Anterior cingulate cortex (tissue), 58 donors: ENCODE measurements around the gene HYAL1.
A peak's percentile ranks its signal among the peaks of the same experiment; 100 is the strongest.

Source experiments
- DNase-seq, 58 donors: peaks; one replicate each; lab custom pipeline; 2025; lab: John Stamatoyannopoulos, UW

The HYAL1 gene, protein sequence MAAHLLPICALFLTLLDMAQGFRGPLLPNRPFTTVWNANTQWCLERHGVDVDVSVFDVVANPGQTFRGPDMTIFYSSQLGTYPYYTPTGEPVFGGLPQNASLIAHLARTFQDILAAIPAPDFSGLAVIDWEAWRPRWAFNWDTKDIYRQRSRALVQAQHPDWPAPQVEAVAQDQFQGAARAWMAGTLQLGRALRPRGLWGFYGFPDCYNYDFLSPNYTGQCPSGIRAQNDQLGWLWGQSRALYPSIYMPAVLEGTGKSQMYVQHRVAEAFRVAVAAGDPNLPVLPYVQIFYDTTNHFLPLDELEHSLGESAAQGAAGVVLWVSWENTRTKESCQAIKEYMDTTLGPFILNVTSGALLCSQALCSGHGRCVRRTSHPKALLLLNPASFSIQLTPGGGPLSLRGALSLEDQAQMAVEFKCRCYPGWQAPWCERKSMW

DNA sequence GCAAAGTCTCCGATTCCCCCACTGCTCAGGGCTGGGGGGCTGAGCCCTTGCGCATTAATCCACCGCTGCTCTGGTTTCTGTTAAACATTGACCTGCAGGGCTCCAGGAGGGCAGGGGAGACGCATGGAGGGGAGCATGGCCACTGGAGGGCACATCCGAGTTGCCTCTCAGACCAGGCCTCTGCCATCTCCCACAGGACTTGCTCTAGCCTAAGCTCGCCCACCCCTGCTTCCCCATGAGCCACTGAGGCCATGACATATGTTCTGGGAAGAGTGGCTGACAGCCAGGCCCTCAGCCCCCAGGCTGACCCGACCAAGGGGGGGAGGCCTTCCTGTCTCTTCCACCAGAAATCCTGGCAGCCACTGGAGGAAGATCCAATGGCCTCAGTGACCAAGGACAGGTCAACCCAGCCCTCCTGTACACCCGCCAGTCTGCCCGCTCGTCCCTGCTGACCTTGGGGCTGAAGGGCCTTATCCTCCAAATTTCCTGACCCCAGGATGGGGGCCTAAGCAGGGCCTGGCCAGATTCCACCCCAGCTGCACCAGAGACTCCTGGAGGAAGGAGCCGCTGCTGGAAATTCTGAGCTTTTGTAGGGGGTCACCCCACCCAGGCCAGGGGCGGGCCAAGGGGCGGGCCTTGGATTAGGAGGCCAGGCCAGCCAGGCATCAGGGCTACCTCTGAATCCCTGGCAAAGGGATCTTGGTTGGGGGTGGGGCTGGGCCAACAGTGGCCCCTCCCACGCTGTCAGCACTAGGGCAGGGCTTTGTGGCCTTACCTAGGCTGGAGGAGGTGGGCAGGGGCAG, at the start of gene HYAL1:
TSS of gene HYAL1 (minus strand) at position 562 of the 803 bp plus-strand sequence. CDS start 618 bp downstream, outside the sequence.
- no peak for DNase-seq

DNA sequence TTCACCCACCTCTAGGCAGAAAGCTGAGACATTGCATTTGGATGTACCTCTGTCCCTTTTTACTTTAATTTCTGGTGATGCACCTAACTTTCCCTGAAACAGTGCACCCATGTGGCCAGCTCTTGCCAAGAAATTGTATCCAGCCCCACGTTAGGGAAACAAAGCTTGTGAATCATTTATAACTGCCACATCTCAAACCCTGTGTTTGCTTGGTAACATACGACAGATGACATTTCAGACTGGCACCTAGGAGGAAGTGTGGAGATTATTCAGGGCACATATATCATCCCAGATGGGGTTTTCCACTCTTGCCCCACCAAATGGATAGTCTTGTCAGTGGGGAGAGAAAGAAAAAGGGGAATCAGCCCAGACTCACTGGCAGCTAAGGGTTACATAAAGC, 49.4 kb upstream of the HYAL1 start:
- no peak for DNase-seq

DNA sequence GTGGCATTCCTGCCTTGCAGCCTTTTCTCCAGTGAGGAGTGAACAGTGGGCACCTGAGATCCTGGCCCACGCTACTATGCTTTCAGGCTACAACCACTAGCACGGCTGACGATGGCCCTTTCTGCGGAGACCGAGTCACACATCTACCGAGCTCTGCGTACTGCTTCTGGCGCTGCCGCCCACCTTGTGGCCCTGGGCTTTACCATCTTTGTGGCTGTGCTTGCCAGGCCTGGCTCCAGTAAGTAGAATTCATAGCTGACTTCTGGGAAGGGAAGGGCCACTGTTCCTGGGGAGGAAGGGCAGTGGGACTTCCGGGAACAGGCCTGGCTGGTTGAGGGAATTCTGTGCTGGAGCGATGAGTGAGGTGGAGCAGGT, 47.9 kb upstream of the HYAL1 start:
- DNase-seq = peak in 1 of 58 donors; percentile 39

DNA sequence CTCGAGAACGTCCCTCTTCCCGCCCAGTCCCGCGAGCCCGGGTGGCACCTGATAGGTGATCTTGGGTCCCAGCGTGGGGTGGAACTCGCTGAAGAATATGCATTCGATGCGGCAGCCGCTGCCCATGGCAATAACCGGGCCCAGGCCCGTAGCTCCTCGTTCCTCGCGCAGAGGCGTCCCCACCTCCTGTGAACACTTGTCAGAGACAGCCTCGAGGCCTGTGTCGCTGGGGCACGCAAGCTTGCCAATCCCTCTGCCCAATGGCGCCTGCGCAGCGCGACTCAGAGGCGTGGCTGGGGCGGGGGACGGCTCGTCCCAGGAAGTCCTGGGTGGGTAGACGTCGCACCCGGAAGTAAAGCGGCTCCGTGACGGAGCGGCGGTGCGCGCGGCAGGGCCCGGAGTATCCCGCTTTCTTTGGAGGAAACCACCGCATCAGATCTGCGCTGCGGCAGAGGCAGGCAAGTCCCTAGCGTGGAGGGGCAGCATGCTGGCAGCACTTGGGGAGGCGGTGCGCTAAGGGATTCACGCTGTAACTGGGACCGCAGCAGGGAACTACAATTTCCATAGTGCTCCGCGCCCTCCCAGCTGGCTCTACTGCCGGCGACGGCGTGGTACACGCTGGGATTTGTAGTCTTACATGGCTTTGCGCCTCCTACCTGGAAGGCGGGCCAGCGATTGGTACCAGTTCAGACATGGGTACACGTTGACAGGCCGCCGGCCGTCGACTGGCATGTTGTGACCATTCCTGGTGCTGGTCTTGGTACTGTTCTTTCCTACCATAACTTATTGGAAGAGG, 47.4 kb upstream of the HYAL1 start, which contains the start of the genes CYB561D2 and NPRL2:
TSS of gene CYB561D2 (plus strand) at position 336 of the 796 bp plus-strand sequence. CDS start 572 bp downstream, outside the sequence.
TSS of gene NPRL2 (minus strand) at position 249 of the 796 bp plus-strand sequence. CDS start at position 126, 123 bp downstream.
- DNase-seq = peak; percentile 89 to 99 (median 97)

DNA sequence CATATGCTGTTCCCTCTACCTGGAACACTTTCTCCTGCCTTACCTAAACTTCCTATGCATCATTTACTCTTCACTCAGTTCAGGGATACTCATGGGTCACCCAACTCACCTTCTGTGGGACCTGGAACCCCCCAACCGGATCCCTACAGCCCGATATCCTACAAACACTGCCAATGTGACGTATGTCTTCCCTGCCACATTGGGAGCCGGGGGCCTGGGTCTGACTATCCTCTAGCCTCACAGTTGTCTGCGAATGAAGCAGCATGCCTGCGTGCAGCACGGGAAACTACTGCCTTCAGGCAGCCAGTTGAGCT, 46.8 kb upstream of the HYAL1 start:
- peak in 1 of 58 donors; percentile 63 for DNase-seq

DNA sequence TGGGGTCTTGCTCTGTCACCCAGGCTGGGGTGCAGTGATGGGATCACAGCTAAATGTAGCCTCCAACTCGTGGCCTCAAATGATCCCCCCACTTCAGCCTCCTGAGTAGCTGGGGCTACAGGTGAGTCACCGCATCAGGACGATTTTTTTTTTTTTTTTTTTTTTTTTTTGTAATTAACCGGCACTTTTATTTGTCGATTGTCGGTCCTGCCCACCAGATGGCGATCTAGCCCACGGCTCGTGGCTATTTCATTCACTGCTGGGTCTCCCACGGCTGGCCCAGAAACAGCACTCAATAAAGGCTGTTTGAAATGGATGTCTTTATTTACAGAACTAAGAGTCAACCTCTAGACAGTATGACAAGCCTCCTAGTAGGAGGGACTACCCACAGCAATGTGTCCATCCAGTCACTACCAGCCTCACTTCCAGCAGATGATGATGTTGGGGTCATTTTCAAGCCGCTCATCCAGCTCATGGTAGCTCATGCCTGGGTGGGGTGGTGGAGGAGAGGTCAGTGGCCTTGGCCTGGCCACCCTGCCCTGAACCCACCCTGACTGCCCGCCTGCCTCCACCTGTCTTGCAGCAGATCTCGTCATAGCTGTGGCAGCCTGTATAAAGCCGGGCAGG, 43.9 kb upstream of the HYAL1 start:
- peak in 50 of 58 donors; percentile 6 to 65 (median 35) for DNase-seq

DNA sequence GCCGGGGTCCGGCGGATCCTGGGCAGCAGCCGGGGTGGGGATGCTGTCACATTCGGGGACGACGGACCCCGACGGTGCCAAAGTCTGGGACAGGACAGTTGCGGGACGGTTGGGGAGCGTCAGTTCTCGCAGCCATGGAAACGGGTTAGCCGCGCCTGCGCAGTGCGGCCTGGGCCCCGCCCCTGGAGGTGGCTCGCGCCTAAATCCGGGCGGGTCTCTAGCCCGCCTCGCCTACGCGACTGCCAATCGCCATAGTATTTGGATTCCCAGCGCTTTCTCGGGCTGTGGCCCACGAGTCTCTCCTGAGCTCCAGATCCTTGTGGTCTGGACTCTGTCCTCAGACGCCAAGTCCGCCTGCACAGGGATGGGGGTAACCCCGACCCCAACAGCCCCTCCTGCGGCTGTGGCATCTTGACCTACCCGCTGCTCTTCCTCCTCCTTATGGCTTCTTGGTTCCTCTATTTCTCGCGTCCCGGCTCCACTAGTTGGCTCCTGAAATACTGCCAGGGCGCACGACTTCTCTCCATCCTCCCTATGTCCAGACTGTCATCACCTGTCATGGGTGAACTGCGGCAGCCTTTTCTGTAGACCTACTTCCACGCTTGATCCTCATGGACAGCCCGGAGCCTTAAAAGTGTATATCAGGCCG, 42.3 kb upstream of the HYAL1 start, which contains the start of gene ZMYND10:
TSS of gene ZMYND10 (minus strand) at position 147 of the 649 bp plus-strand sequence. CDS start 153 bp downstream, outside the sequence.
- DNase-seq = peak in 30 of 58 donors; percentile 10 to 65 (median 28)

DNA sequence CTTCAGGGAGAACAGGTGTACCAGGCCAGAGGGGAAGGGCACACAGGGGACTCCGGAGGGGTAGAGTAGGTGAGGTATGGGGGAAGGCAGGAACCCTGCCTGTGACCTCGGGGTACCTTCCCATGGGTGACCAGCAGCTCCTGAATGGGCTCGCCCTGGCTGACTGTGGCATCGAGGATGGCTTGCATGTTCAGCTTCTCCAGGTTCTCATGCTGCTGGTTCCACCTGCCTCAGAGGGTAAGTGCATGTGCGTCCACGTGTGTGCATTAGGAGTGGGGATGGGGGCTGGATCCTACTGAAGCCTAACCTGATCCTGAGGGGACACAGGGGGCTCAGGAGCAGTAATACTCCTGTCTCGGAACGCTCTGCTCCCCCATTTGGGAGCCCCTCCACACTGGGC, 41.6 kb upstream of the HYAL1 start:
- no peak for DNase-seq

DNA sequence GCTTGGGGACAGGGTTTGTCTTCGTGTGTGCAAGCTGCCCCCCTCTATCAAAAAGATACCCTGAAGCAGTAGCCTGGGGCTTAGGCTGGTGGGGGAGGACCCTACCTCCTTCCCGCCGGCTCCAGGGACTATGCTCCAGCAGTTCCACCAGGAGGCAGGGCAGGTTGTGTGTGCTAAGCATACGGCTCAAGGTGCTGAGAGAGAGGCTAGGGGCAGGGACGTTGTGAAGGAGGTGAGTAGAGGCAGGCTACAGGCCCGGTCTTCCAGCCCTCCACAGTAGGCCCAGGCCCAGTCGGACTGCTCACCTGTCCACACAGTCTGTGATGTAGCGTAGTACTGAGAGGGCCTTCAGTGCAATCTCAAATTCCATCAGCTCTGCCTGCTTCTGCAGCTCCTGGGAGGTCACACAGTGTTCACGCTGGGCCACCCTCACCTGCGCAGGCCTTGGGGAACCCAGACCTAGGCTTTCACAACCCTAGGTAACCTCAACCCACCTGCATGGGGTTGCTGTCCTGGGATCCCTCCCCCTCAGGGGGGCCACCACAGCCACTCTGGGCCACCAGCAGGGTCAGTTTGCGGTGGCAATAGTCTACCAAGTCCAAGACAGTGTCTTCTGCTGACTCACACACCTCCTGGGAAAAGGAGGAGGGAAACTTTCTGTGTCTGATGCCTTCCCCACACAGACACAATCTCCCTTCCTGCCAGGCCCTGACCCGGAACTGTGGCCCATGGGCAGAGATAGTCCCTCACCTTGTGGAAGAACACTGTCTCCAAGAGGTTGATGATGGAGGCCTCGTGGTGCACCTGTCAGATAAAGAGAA, 39.6 kb upstream of the HYAL1 start:
- DNase-seq = no peak

DNA sequence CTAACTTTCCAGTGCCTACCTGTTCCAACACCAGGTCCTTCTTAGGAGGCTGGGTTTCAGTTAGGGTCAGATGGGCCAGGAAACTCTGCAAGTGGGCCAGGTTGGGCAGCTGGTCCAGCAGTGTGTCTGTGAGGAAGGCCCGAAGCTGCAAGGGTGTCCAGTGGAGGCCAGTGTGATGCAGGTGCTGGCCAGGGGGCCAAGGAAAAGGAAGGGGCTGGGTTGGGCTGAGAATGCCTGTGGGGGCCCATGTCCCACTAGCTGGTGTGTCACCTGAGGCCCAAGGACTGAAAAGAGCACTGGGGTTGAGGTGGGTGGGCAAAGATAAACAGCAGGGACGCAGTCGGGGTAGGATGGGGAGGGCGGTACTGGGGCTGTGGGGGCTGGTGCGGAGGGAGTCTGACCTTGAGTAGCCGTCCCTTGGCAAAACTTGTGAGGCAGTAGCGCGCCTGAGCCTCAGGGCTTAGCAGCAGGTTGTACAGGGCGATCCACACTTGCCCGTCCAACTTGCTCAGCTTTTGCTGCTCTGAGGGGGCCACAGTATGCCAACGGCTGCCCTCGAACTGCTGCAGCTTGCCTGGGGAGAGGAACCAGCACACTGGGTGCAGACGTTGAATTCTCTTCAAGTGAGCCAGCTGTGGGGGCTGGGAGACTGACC, 38.7 kb upstream of the HYAL1 start:
- no peak for DNase-seq

DNA sequence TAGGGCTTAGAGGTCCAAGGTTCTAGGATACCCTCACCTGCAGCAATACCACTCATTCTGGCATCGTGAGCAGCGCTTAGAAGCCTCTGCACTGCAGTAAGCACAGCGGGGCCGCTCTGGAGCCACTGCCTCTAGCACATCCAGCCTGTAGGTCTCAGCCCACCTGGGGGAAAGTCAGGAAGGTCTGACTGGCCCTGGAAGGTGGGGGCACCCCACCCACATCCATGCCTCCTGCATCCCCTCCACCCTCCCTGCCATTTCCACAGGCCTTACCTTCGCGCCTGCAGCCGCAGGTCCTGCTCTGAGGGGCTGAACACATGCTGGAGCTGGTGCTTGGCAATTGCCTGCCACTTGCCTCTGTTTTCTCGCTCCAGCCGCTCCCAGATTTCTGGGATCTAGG, 38.2 kb upstream of the HYAL1 start:
- DNase-seq = no peak

DNA sequence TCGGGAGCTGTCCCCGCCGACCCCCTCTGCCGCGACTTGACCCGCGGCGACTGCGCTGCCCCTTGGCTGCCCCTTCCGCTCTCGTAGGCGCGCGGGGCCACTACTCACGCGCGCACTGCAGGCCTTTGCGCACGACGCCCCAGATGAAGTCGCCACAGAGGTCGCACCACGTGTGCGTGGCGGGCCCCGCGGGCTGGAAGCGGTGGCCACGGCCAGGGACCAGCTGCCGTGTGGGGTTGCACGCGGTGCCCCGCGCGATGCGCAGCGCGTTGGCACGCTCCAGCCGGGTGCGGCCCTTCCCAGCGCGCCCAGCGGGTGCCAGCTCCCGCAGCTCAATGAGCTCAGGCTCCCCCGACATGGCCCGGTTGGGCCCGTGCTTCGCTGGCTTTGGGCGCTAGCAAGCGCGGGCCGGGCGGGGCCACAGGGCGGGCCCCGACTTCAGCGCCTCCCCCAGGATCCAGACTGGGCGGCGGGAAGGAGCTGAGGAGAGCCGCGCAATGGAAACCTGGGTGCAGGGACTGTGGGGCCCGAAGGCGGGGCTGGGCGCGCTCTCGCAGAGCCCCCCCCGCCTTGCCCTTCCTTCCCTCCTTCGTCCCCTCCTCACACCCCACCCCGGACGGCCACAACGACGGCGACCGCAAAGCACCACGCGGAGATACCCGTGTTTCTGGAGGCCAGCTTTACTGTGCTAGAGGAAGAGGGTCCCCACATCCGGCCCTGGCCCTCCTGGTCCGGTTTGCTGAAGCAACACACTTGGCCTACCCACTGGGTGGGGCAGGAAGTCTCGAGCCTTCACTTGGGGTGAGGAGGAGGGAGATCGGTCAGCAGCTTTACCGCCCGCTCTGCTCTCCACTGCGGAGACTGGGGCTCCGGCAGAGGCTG, 37.3 kb upstream of the HYAL1 start, which contains the start of gene RASSF1:
TSS of gene RASSF1 (minus strand) at position 389 of the 882 bp plus-strand sequence. CDS start at position 358, 31 bp downstream.
- peak in 3 of 58 donors; percentile 20 to 40 (median 35) for DNase-seq

DNA sequence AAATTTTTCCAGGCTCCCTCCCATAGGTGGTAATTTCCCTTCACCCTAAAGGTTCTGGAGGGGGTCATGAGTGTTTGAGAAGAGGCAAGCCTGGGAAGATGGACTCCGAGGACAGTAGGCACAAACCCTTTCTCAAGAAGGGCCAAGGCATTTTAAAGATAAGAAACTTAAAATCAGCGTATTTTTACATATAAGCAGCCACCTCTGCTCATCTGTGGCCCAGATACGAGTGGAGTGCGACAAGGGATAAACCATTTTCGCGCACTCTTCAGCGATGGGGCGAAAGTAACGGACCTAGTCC, 36.7 kb upstream of the HYAL1 start:
- no peak for DNase-seq

DNA sequence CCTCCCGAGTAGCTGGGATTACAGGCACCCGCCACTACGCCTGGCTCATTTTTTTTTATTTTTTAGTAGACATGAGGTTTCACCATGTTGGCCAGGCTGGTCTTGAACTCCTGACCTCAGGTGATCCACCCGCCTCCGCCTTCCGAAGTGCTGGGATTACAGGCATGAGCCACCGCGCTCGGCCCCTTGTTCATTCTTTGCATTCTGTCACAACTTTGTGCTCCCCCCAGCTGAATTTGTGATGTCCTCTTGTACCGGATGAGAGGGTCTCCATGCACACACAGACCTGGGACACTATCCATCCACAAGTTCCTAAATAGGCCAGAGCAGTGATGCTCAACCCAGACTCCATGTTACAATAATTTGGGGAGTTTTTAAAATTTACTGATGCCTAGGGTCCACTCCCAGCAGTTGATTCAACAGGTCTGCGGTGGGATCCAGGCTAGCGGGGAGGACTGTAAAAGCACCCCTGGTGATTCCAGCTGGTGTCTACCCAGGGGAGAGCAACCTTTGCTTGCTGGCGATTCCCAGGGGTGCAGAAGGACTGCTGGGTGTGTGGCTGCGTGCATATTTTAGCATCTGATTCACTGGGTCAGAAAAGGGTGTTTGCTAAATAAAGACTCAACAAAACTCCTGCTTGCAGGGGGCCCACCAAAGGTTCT, 36.2 kb upstream of the HYAL1 start:
- DNase-seq = no peak

DNA sequence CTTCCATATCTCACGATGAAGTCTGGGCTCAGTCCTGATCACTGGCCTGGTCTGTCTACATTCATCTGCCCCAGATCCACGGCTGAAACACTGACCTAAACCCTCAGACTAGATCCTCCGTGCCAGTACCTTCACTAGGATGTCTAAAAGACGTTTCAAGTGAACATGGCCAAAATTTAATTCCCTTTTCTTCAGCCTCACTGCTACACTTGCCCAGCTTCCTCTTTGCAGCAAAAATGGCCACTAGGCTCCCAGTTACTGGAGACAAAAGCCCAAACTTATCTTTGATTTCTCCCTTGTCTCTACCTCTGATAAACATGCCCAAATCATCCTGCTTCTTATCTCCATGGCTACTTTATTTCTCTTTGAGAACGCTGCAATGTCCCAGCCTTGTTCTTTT, 35.6 kb upstream of the HYAL1 start:
- DNase-seq = no peak

DNA sequence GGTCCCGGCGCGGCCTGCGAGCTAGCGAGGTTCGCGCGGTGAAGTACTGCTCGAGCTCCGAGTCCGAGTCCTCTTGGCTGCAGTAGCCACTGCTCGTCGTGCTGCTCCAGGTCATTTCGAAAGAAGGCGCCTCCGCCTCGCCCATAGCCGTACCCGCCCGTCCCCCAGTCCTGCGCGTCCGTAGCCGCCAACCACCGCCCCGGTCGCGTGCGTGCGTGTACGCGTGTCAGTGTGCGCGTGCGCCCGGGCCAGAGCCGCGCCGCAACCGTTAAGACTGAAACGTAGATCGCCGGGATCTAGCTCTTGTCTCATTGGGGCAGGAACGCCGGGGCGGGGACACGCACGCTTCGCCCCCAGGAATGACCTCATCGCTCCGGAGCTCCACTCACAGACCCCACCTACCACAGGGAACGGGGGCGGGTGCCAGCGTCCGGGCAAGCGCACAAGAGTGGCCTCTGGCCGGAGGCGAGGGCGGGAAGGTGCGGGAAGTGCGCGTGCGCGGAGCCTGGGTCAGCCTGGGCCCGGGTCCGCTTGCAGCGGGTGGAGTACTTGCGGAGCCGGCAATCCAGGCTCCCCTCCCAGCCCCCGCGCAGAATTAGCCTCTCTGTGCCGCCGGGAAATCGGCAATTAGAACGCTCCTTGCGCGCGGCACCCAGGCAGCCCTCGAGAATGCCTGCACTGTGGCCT, 33.9 kb upstream of the HYAL1 start:
- peak; percentile 85 to 99 (median 97) for DNase-seq
